ENCODE measurements around the gene KIF18B.

DNA sequence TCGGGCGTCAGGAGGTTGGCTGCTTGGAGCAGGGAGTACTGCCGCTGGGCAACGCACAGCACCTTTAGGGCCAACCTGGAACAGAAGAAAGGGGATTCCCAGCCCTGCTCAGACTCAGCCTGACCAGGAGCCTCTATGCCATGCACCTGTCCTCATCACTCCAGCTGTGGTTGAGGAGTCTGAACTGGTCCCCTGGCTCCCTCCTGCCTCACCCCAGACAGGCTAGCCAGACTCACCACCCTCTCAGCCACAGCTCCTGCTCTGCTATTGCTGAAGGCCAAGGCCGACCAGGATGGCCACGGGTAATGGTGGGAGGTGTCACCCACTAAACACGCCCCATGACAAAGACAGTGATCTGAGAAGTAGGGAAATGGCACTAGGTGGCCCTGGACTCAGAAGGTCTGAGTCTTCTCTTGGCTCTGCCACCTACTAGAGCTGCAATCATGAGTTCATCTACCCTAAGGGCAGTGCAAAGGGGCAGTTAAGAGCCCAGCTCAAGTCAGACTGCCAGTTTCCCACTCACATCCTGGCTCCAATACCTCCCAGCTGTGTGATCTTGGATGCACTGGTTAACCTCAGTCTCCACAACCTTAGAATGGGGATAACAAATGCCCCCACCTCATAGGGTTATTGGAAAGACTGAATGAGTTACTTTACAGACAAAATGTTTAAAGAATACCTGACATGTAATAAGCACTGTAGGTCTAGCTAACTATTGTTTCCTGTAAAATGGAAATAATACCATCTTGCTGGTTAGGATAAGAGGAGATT is 18.4 kb downstream of the KIF18B start:
- TF ChIP-seq, protein P1, sequence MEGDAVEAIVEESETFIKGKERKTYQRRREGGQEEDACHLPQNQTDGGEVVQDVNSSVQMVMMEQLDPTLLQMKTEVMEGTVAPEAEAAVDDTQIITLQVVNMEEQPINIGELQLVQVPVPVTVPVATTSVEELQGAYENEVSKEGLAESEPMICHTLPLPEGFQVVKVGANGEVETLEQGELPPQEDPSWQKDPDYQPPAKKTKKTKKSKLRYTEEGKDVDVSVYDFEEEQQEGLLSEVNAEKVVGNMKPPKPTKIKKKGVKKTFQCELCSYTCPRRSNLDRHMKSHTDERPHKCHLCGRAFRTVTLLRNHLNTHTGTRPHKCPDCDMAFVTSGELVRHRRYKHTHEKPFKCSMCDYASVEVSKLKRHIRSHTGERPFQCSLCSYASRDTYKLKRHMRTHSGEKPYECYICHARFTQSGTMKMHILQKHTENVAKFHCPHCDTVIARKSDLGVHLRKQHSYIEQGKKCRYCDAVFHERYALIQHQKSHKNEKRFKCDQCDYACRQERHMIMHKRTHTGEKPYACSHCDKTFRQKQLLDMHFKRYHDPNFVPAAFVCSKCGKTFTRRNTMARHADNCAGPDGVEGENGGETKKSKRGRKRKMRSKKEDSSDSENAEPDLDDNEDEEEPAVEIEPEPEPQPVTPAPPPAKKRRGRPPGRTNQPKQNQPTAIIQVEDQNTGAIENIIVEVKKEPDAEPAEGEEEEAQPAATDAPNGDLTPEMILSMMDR (IDR thresholded peaks at IDR 0.05): no peak
- no peak for TF ChIP-seq POLR2A (IDR thresholded peaks at IDR 0.05)
- TF ChIP-seq EP300 (IDR thresholded peaks at IDR 0.05): no peak

Measured in tibial nerve (tissue), 4 donors.